Fibroblast of pulmonary artery (primary cell): ENCODE data around the gene INPP4A.

Source experiments
- DNase-seq: peaks from one replicate; pipeline ENCODE4 v3.0.0-alpha.2; 2010; ENCODE audit warnings: low read depth
- H3K4me3 ChIP-seq: replicated peaks from 2 replicates; pipeline ENCODE4 v1.5.1; 2011; ENCODE audit warnings: low read depth, mild to moderate bottlenecking, control low read depth, low read length, moderate library complexity
- TF ChIP-seq, protein P1 (sequence below): IDR thresholded peaks from 2 replicates; pipeline ENCODE4 v1.5.1; 2011; ENCODE audit warnings: mild to moderate bottlenecking, control low read depth, low read length, inconsistent platforms; ENCODE audit errors: missing control alignments

INPP4A gene

DNA sequence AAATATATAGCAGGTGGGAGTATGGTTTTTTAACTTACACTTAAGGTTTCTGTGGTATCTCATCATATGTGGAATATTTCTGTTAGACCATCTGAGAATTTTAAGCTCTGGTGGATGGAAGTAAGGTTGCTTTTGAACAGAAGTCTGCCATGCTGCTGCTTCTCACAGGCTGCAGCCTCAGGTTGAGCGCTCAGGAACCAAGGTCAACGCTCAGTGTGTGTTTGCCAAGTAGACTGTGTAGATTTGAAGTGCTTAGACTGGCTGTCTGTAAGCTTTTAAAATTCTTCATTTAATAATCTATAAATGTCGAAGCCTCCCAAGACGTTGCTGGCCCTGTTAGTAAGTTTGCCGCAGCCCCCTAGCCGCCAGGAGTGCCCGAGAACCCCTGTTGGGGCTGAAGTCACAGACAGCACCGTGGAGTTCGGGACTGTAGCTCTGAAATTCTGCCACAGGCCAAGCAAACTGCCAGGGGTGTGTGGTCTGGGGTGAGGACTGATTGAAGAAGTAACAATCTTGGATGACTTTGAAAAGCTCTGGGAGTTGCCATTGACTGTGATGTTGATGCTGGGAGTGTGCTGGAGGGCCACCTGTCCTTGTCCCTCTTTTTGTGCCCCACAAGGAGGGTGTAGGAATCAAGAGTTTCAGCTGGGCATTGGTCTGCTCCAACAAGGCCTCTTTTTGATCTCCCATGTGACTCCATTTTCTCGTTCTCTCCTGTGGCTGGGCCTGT, 26.9 kb downstream of the INPP4A start:
- TF ChIP-seq, protein P1, sequence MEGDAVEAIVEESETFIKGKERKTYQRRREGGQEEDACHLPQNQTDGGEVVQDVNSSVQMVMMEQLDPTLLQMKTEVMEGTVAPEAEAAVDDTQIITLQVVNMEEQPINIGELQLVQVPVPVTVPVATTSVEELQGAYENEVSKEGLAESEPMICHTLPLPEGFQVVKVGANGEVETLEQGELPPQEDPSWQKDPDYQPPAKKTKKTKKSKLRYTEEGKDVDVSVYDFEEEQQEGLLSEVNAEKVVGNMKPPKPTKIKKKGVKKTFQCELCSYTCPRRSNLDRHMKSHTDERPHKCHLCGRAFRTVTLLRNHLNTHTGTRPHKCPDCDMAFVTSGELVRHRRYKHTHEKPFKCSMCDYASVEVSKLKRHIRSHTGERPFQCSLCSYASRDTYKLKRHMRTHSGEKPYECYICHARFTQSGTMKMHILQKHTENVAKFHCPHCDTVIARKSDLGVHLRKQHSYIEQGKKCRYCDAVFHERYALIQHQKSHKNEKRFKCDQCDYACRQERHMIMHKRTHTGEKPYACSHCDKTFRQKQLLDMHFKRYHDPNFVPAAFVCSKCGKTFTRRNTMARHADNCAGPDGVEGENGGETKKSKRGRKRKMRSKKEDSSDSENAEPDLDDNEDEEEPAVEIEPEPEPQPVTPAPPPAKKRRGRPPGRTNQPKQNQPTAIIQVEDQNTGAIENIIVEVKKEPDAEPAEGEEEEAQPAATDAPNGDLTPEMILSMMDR = no peak
- no peak overlapping the region for H3K4me3 ChIP-seq
- no peak for DNase-seq

DNA sequence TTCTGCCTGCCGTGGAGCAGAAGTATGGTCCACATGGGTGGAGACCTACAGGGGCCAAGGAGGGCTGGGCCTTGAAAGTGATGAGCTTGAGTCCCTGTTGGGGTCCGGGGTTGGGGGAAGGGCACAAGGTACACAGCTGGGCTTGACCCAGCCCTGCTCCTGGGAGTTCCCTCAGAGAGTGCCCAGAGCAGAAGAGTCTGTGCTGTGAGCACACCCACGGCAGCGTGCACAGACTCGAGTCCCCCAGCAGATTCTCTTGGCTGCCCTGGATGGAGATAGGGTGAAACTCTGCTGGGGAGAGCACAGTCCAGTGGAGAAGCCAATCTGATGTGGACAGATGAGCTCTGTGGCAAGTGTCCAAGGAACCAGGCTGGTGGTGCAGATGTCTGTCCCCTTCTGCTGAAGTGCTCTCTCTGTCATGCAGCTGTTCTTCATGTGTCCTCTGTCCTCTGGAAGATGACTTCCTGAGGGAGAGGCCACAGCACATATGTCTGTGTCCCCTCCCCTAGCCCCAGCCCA, 27.5 kb downstream of the INPP4A start:
- TF ChIP-seq, protein P1 = no peak
- no peak for DNase-seq
- H3K4me3 ChIP-seq = no peak overlapping the region

DNA sequence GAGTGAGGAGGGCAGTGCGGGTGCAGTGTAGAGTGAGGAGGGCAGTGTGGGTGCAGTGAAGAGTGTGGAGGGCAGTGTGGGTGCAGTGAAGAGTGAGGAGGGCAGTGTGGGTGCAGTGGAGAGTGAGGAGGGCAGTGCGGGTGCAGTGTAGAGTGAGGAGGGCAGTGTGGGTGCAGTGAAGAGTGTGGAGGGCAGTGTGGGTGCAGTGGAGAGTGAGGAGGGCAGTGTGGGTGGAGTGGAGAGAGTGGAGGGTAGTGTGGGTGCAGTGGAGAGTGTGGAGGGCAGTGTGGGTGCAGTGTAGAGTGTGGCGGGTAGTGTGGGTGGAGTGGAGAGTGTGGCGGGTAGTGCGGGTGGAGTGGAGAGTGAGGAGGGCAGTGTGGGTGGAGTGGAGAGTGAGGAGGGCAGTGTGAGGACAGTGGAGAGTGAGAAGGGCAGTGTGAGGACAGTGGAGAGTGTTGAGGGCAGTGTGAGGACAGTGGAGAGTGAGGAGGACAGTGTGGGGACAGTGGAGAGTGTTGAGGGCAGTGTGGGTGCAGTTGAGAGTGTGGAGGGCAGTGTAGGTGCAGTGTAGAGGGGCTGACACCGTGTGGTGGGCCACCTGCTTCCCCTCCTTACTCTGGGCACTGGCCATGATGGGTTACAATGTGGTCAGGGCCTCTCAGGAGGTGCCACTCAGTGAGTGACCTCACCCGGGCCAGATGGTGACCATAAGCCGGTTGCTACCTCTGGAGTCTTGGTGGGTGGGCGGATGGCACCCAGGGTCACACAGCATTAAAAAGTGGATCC, 28.5 kb downstream of the INPP4A start:
- H3K4me3 ChIP-seq = no peak overlapping the region
- TF ChIP-seq, protein P1 = no peak
- DNase-seq = no peak

DNA sequence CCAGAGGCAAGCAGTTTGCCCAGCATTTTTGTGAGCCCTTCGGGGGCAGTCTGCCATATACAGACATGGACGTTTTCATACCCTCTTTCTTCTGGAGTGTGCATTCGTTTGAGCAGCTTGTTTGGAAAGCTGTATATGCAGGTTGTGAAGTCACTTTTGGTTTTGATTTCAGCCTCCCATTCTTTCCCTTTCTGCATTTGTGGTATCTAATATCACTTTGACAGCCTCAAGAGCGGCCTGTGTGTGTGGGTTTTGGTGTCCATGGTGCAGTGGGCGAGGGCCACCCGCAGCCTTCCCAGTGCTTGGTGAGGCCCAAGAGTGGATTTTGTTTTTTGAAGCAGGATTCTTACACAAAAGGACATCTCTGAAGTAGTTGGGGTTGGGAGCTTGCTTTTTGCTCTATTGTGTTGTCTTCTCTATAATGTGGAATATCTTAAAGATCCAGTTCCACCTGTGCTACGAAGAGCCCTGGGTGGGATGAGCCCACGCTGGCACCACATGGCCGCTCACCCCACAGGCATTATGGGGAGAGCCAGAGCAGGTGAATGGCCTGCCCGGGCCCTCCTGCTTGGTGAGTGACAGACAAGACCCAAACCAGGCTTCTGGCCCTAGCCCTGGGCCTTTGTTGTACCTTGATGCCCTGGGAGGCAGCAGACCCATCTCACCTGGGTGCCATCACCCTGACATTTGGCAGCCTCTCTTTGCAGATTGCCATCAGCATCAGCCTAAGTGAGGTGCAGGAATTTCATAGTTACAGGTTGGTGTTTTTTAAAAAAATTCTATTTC, 29.5 kb downstream of the INPP4A start:
- DNase-seq = no peak
- no peak overlapping the region for H3K4me3 ChIP-seq

DNA sequence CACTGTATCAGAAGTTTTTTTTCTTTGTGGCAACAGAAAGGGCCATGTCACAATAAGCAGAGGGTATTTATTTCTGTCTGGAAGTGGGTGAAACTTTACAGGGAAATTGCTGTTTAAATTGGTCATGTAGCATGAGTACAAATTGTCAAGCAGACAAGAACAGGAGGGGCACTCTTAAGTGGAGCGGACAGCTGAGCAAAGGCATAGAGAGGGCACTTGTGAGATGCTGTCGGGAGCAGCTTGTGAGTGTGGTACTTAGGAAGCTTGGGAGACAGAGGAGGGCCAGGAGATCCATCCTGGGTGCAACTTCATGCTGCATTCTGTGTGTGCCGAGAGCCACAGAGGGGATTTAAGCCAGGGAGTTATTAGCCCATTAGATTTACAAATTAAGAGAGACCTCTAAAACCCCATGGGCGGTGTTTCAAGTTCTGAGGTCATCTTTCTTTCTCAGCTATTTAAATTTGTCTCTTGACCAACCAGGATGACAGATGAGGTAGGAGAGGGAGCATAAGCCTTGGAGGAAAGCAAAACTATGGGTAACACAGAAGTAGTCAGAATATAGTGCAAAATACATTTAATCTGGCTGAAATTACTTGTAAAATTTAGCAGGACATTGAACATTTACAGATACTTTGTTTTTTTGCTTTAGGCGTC, 30.4 kb downstream of the INPP4A start:
- H3K4me3 ChIP-seq = no peak overlapping the region
- TF ChIP-seq, protein P1 = no peak
- no peak for DNase-seq

More for the DNA sequence above, 29.5 kb downstream of the INPP4A start:
- TF ChIP-seq, protein P1 = no peak

DNA sequence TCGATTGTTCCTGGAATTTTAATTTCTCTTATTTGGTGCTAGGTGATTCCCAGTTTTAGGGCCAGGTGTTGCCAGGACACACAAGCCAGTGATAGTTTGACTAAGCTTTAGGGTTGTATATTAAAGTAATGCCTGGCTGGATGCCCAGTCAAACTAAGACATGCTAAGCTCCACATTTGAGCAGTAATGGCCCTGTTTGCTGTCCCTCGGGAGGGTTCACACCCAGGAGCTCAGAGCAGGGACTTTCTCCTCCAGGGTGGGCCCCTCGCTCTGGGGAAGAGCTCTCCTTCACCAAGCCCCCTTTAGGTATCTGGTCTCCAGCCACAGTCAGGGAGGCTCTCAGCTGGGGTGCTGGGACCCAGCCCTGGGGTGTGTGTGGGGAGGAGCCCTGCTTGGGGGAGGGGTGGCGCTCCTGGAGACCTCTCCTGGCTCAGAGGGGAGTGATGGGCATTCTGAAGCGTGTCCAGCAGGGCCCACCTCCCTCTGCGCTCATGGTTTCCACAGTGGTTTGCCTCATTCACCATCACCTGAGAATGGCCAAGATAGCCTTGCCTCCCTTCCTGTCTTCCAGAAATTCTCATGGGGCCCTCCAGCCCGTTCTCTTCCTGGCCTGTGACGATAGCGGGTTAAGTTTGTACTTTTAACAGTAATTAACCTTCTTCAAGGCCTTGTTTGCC, 31.7 kb downstream of the INPP4A start:
- TF ChIP-seq, protein P1 = no peak
- no peak overlapping the region for H3K4me3 ChIP-seq
- no peak for DNase-seq
